OCI-LY7 (cell line): ENCODE measurements around the gene ZNF536. TPM values are rescaled to one million over a fixed set of nuclear protein-coding genes. Genes with fewer than 3 reads are reported as not detected.

Experiments
- BruUV-seq: library from RNA; stranded (reverse); fragments of 400-500 nt; replicated peaks from 2 replicates; lab custom pipeline; 2021; lab: Mats Ljungman, UMichigan
- CTCF ChIA-PET: fragments of 300-600 bp; sonication (Branson Sonifier 250); formaldehyde crosslinking; loops from one replicate; lab custom pipeline; 2022; ENCODE audit warnings: antibody characterized with exemption; ENCODE audit not compliant: unreplicated experiment; lab: Charles Lee
- POLR2A ChIA-PET: fragments of 300-600 bp; sonication (Branson Sonifier 250); formaldehyde crosslinking; loops from one replicate; lab custom pipeline; 2022; ENCODE audit warnings: antibody characterized with exemption; lab: Charles Lee
- DNase-seq: peaks from one replicate; pipeline ENCODE4 v3.0.0-alpha.2; 2015; ENCODE audit warnings: low spot score
- H2AFZ ChIP-seq: fragments of 200-600 bp; sonication (generic), shearing (Covaris generic); 2 replicates; pipeline ENCODE4 v1.6.1; 2014; ENCODE audit warnings: mild to moderate bottlenecking, antibody characterized with exemption, low read length, moderate library complexity
- H3K27ac ChIP-seq: fragments of 200-600 bp; sonication (generic); 2 replicates; pipeline ENCODE4 v1.5.1; 2014; ENCODE audit warnings: mixed run types, low read depth, mild to moderate bottlenecking, moderate library complexity, low read length, inconsistent platforms; ENCODE audit not compliant: poor library complexity, severe bottlenecking
- H3K36me3 ChIP-seq: fragments of 200-600 bp; sonication (generic); 2 replicates; pipeline ENCODE4 v1.6.1; 2014; ENCODE audit warnings: mild to moderate bottlenecking, antibody characterized with exemption, low read length, moderate library complexity, mixed read lengths; ENCODE audit not compliant: insufficient read depth
- H3K4me1 ChIP-seq: fragments of 200-600 bp; sonication (generic); 2 replicates; pipeline ENCODE4 v1.5.1; 2014; ENCODE audit warnings: mild to moderate bottlenecking, low read length; ENCODE audit not compliant: insufficient read depth, poor library complexity, severe bottlenecking
- H3K4me2 ChIP-seq: fragments of 200-600 bp; sonication (generic); 2 replicates; pipeline ENCODE4 v1.6.1; 2014; ENCODE audit warnings: mild to moderate bottlenecking, low read length
- H3K4me3 ChIP-seq: fragments of 200-600 bp; sonication (generic); 2 replicates; pipeline ENCODE4 v1.5.1; 2014; ENCODE audit warnings: mild to moderate bottlenecking, low read depth, low read length; ENCODE audit not compliant: poor library complexity, severe bottlenecking
- H3K79me2 ChIP-seq: fragments of 200-600 bp; sonication (generic); 2 replicates; pipeline ENCODE4 v1.6.1; 2016; ENCODE audit warnings: low read depth, mild to moderate bottlenecking, low read length, moderate library complexity, mixed read lengths; ENCODE audit not compliant: insufficient read depth
- H3K9me2 ChIP-seq: fragments of 200-600 bp; sonication (generic); 2 replicates; pipeline ENCODE4 v1.6.1; 2016; ENCODE audit warnings: mild to moderate bottlenecking, low read length, mixed read lengths; ENCODE audit not compliant: insufficient read depth
- H3K9me3 ChIP-seq: fragments of 200-600 bp; sonication (generic); 2 replicates; pipeline ENCODE4 v1.6.1; 2014; ENCODE audit warnings: mild to moderate bottlenecking, mixed run types, low read length, mixed read lengths
- H4K20me1 ChIP-seq: fragments of 200-600 bp; sonication (generic); 2 replicates; pipeline ENCODE4 v1.6.1; 2014; ENCODE audit warnings: mild to moderate bottlenecking, antibody characterized with exemption, low read length, moderate library complexity, mixed read lengths; ENCODE audit not compliant: insufficient read depth
- EZH2phosphoT487 ChIP-seq: fragments of 200-600 bp; sonication (generic); IDR thresholded peaks from 2 replicates; pipeline ENCODE4 v1.6.1; 2018; ENCODE audit warnings: low read depth, borderline replicate concordance, mild to moderate bottlenecking, mixed run types, antibody characterized with exemption, low read length, moderate library complexity, mixed read lengths
- intact Hi-C: fragments of 100-400 bp; cut with micrococcal nuclease; formaldehyde crosslinking; loops from one replicate; pipeline ENCODE4 v1.10.0; 2022; ENCODE audit not compliant: unreplicated experiment
- total RNA-seq, 2 experiments: library from RNA; depleted of rRNA in 1 of 2; stranded (reverse); fragments of >200 nt in 1 of 2; shearing (Covaris generic) in 1 of 2; gene quantifications; 2 replicates each; pipeline ENCODE4 v1.2.3, GENCODE V29; 2014 to 2022
- TF ChIP-seq, protein P1 (sequence below): fragments of 200-600 bp; sonication (generic); conservative IDR thresholded peaks from 2 replicates; pipeline ENCODE4 v1.5.1; 2014; ENCODE audit warnings: mild to moderate bottlenecking, antibody characterized with exemption, low read length, moderate library complexity, mixed read lengths

Gene ZNF536
- total RNA-seq, 2 experiments from 2014 or later: 0.06 to 0.30 TPM

DNA sequence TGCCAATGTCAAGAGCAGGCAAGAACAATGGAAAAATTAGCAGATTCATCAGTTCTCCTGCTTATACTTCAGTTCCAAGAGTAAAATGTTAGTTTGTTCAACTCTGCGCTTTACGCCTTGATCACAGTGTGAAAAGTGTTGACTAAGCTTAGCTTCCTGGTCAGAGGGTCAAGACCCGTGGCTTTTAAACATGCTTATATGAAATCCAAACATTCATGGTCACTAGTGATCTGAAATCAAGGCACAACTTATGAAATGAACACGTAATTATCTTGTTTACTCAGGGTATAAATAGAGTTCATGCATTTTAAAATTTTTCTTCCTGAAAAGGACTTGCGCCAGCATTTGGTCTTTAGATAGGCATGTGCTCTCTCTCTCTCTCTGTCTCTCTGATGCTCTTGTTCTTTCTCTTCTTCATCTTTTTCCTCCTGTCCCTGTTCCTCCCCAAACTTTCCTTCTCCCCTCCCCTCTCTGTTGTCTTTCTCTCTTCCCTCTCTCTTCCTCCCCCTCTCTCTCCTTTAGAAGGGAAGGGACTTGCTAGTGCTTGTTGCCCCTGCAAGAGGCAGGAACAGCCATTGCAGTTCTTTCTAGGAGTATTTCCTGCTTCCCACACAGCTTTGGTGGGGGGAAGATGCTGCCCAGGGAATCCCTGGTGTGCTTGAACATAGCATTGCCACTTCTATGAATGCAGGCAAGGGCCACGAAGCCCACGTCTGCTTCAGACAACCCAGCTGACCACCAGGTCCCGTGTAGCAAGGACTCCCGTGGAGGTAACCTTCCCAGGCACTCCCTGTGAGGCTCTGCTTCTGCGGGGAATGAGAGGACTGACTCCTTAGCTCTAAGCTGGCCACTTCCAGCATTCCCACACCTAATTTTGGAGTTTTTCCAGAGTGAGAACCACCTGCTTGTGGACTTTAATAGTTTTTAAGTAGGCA lies 7.1 kb upstream of the ZNF536 start:
- H3K4me3 ChIP-seq: no peak overlapping the region
- DNase-seq: no peak
- H3K27ac ChIP-seq: no peak overlapping the region
- TF ChIP-seq, protein P1, sequence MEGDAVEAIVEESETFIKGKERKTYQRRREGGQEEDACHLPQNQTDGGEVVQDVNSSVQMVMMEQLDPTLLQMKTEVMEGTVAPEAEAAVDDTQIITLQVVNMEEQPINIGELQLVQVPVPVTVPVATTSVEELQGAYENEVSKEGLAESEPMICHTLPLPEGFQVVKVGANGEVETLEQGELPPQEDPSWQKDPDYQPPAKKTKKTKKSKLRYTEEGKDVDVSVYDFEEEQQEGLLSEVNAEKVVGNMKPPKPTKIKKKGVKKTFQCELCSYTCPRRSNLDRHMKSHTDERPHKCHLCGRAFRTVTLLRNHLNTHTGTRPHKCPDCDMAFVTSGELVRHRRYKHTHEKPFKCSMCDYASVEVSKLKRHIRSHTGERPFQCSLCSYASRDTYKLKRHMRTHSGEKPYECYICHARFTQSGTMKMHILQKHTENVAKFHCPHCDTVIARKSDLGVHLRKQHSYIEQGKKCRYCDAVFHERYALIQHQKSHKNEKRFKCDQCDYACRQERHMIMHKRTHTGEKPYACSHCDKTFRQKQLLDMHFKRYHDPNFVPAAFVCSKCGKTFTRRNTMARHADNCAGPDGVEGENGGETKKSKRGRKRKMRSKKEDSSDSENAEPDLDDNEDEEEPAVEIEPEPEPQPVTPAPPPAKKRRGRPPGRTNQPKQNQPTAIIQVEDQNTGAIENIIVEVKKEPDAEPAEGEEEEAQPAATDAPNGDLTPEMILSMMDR: no peak
- TF ChIP-seq EZH2phosphoT487: no peak
- H3K4me2 ChIP-seq: no peak overlapping the region
- H3K36me3 ChIP-seq: no peaks in the 10 kb centered on the region
- intact Hi-C loops: no loop called here
- no peaks in the 10 kb centered on the region for H3K79me2 ChIP-seq
- CTCF ChIA-PET: no interaction called here
- H2AFZ ChIP-seq: no peak overlapping the region
- POLR2A ChIA-PET: interaction anchor here (0.6 kb wide), 1 partner anchor 139 kb away, joined by 3 read pairs; no protein-coding TSS in a partner anchor
- H3K9me3 ChIP-seq: no peaks in the 10 kb centered on the region
- BruUV-seq: no TSS peak
- no peaks in the 10 kb centered on the region for H4K20me1 ChIP-seq
- H3K9me2 ChIP-seq: no peaks in the 10 kb centered on the region
- H3K4me1 ChIP-seq: no peaks in the 10 kb centered on the region

DNA sequence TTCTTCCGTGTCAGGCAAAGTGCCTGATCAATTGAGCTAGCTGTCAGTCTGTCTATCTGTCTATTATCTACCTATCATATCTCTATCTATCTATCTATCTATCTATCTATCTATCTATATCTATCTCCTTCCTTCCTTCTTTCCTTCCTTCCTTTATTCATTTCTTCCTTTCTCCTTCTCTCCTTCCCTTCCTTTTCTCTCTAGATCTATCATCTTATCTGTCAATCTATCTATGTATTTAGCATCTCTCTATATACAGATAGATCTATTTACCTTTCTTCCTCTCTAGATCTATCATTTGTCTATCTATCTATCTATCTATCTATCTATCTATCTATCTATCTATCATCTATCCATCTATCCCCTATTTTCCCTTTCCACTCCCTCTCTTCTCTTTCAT lies 5.9 kb upstream of the ZNF536 start:
- Histone ChIP-seq H3K79me2 (no peaks in the 10 kb centered on the region), H4K20me1 (no peaks in the 10 kb centered on the region), H3K9me2 (no peaks in the 10 kb centered on the region), H3K36me3 (no peaks in the 10 kb centered on the region), H2AFZ (no peak overlapping the region), H3K4me2 (no peak overlapping the region), H3K4me3 (no peak overlapping the region), H3K27ac (no peak overlapping the region), H3K9me3 (no peaks in the 10 kb centered on the region), H3K4me1 (no peaks in the 10 kb centered on the region)
- TF ChIP-seq, protein P1: no peak
- TF ChIP-seq EZH2phosphoT487: no peak
- ChIA-PET CTCF (no interaction called here), POLR2A (no interaction called here)
- BruUV-seq: no TSS peak
- intact Hi-C loops: no loop called here
- no peak for DNase-seq

DNA sequence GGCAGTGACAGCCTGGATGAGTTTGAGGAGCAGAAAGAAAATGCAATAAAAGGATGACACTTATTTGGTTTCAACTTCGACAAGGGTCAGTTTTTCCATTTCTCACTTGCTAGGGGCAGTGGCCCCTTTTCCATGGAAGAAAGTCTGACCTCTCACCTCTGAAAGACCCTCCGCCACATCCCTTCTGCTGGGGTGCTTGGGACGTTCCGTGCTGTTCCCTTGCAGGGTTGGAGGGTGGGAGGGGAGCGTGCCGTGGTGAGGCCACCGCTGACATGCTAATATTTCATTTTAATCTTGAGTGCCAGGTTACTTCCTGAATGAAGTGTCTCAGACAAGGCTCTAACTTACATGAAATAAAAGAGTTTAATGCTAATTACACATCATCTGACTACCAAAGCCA lies 5.2 kb upstream of the ZNF536 start:
- ChIA-PET CTCF (no interaction called here), POLR2A (no interaction called here)
- DNase-seq: no peak
- Histone ChIP-seq H3K4me1 (no peaks in the 10 kb centered on the region), H3K4me2 (no peak overlapping the region), H3K9me3 (no peaks in the 10 kb centered on the region), H3K79me2 (no peaks in the 10 kb centered on the region), H3K9me2 (no peaks in the 10 kb centered on the region), H3K36me3 (no peaks in the 10 kb centered on the region), H4K20me1 (no peaks in the 10 kb centered on the region), H3K4me3 (no peak overlapping the region), H2AFZ (no peak overlapping the region), H3K27ac (no peak overlapping the region)
- intact Hi-C loops: no loop called here
- no TSS peak for BruUV-seq
- TF ChIP-seq EZH2phosphoT487: no peak
- TF ChIP-seq, protein P1: no peak
